ENCODE results near the gene USP30. TPM values are rescaled to one million over a fixed set of nuclear protein-coding genes. Genes with fewer than 3 reads are reported as not detected.
A peak's percentile ranks its signal among the peaks of the same experiment; 100 is the strongest.

The USP30 gene
- total RNA-seq, 4 donors from 2014 or later = 22.8 to 43.9 (median 26.0) TPM

GRCh38 chr12:109120557-109120956, 68.2 kb downstream of the USP30 start:
- Histone ChIP-seq H3K27me3 (no peaks in the 10 kb centered on the region), H3K9me3 (no peaks in the 10 kb centered on the region), H3K36me3 (no peaks in the 10 kb centered on the region), H3K27ac (no peak overlapping the region), H3K4me1 (peaks cover 18% of the 10 kb centered on the region), H3K4me3 (no peak overlapping the region)
- 74% methylated on average over 4 of the region's 4 CpGs for WGBS
- no peak for TF ChIP-seq POLR2AphosphoS5 (IDR thresholded peaks at IDR 0.05)
- TF ChIP-seq CTCF (IDR thresholded peaks at IDR 0.05) = no peak
- TF ChIP-seq EP300 (IDR thresholded peaks at IDR 0.05) = no peak
- no peak for TF ChIP-seq POLR2A (IDR thresholded peaks at IDR 0.05)
- DNase-seq (ENCODE audit: low spot score in 2 of 2) = no peak

DNA sequence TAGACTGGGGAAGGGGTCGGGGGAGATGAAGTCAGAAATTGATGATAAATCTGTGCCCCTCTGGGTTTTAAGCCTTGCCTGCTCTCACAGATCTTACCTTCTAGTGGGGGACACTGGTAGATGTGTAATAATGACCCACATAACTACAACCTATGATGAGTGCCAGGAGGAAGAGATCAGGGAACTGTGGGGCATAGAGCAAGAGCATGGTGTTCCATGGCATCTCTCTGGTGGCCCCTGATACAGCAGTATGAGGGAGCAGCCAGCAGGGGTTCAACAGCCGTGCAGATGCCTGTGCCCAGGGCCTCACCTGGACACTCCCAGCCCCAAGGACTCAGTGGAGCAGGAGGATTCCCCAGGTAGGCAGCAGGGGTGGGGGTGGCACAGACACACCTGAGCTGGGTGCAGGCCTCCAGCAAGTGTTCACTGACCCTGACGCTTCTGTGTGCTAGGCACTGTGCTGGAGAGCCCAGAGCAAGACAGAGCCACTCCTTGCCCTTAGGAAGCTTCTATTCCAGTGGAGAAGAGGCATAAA, 69.0 kb downstream of the USP30 start:
- WGBS = 90% methylated on average over 3 of the region's 3 CpGs
- Histone ChIP-seq H3K27ac (no peak overlapping the region), H3K4me3 (no peak overlapping the region), H3K36me3 (no peaks in the 10 kb centered on the region), H3K9me3 (no peaks in the 10 kb centered on the region), H3K4me1 (peaks cover 10% of the 10 kb centered on the region), H3K27me3 (no peaks in the 10 kb centered on the region)
- DNase-seq (ENCODE audit: low spot score in 2 of 2) = no peak
- no peak for TF ChIP-seq POLR2A (IDR thresholded peaks at IDR 0.05)
- no peak for TF ChIP-seq EP300 (IDR thresholded peaks at IDR 0.05)
- no peak for TF ChIP-seq POLR2AphosphoS5 (IDR thresholded peaks at IDR 0.05)
- no peak for TF ChIP-seq CTCF (IDR thresholded peaks at IDR 0.05)

GRCh38 chr12:109124878-109125648, 72.7 kb downstream of the USP30 start:
- WGBS = 86% methylated on average over 12 of the region's 12 CpGs
- no peak overlapping the region for H3K27ac ChIP-seq
- peaks cover 7% of the 10 kb centered on the region for H3K4me1 ChIP-seq
- TF ChIP-seq EP300 (IDR thresholded peaks at IDR 0.05) = no peak
- TF ChIP-seq POLR2A (IDR thresholded peaks at IDR 0.05) = no peak
- TF ChIP-seq POLR2AphosphoS5 (IDR thresholded peaks at IDR 0.05) = no peak
- TF ChIP-seq CTCF (IDR thresholded peaks at IDR 0.05) = no peak
- no peaks in the 10 kb centered on the region for H3K27me3 ChIP-seq
- H3K9me3 ChIP-seq = no peaks in the 10 kb centered on the region
- H3K36me3 ChIP-seq = no peaks in the 10 kb centered on the region
- DNase-seq (ENCODE audit: low spot score in 2 of 2) = peak in 1 of 2 donors; percentile 37
- no peak overlapping the region for H3K4me3 ChIP-seq

GRCh38 chr12:109125791-109126190, 73.4 kb downstream of the USP30 start:
- peak in 1 of 2 donors; percentile 19 for DNase-seq (ENCODE audit: low spot score in 2 of 2)
- Histone ChIP-seq H3K9me3 (no peaks in the 10 kb centered on the region), H3K4me1 (peaks cover 10% of the 10 kb centered on the region), H3K4me3 (no peak overlapping the region), H3K36me3 (no peaks in the 10 kb centered on the region), H3K27me3 (no peaks in the 10 kb centered on the region), H3K27ac (no peak overlapping the region)
- TF ChIP-seq POLR2A (IDR thresholded peaks at IDR 0.05) (no peak), CTCF (IDR thresholded peaks at IDR 0.05) (no peak), POLR2AphosphoS5 (IDR thresholded peaks at IDR 0.05) (no peak), EP300 (IDR thresholded peaks at IDR 0.05) (no peak)
- 93% methylated on average over 7 of the region's 7 CpGs for WGBS

GRCh38 chr12:109126784-109127183, 74.4 kb downstream of the USP30 start:
- no peak for TF ChIP-seq POLR2AphosphoS5 (IDR thresholded peaks at IDR 0.05)
- peaks cover 16% of the 10 kb centered on the region for H3K4me1 ChIP-seq
- H3K4me3 ChIP-seq = no peak overlapping the region
- WGBS = 72% methylated on average over 3 of the region's 3 CpGs
- no peaks in the 10 kb centered on the region for H3K36me3 ChIP-seq
- DNase-seq (ENCODE audit: low spot score in 2 of 2) = no peak
- H3K27me3 ChIP-seq = no peaks in the 10 kb centered on the region
- peak overlapping the region; percentile 14 for H3K27ac ChIP-seq
- H3K9me3 ChIP-seq = no peaks in the 10 kb centered on the region

All from suprapubic skin (tissue), 4 donors.